HG03460 (cell line): ENCODE results near the gene MBNL1.
A peak's percentile ranks its signal among the peaks of the same experiment; 100 is the strongest.
"Not testable (repeated sequence)": the region's sequence is repeated elsewhere in the genome, so short reads cannot be mapped to it uniquely, and the experiment has no call there.

Experiments
- ATAC-seq: cut with Tn5 transposase; IDR thresholded peaks from one replicate; pipeline ENCODE4 v1.9.1; 2021; ENCODE audit not compliant: unreplicated experiment

The MBNL1 gene

DNA sequence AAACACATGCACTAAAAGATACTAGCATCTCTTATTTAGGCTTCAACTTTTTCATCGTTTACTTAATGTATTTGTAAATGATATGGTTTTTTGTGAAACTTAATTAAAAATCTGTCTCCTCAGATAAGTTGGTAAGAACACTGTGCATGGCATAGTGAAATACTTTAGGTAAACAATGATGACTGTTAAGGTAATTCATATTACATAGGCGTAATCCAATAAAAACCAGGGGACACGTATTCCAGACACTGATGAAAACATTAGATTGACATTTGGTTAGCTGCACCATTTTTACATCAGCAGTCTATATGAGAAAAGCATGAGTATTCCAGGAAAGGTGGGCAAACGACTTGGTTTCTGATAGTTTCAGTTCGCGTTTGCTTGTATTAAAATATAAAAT is 170.0 kb downstream of the MBNL1 start:
- ATAC-seq, result no peak

GRCh38 chr3:152440243-152440642 is 171.5 kb downstream of the MBNL1 start:
- ATAC-seq, result not testable (repeated sequence)

- no peak for ATAC-seq
These were observed 174.7 kb downstream of the MBNL1 start for GRCh38 chr3:152443212-152444023.

DNA sequence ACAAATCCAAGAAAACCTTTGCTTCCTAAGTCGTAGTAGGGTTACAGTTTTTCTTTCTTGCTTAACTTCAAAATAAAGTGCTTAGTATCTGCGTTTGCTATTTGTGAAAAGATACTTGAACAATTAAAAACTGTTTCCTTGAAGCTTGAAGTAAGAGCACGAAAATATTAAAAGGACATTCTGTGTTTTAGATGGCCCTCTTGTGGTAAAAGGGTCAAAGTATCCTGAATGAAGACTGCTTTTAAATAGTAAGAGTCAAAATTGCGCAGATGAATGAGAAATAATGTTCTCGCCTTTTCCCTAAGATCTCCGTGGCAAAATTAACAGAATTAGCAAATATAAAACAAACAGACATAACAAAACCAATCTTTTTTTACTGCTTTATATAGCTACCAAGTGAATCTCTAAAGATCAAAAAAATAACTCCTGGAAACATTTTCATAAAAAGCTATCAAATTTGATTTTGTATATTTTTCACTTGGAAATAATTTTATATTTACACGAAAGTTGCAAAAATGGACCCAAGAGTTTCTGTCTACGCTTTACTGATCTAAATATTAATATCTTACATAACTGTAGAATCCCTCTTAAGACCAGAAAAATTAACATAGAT is 175.4 kb downstream of the MBNL1 start:
- no peak for ATAC-seq

GRCh38 chr3:152445212-152445611 is 176.5 kb downstream of the MBNL1 start:
- no peak for ATAC-seq

- ATAC-seq, result no peak
These were observed 177.8 kb downstream of the MBNL1 start for GRCh38 chr3:152446495-152446894.

- no peak for ATAC-seq
These were observed 178.8 kb downstream of the MBNL1 start for GRCh38 chr3:152447511-152447910.

- no peak for ATAC-seq
These were observed 179.4 kb downstream of the MBNL1 start for GRCh38 chr3:152448091-152448490.

- no peak for ATAC-seq
These were observed 183.6 kb downstream of the MBNL1 start for GRCh38 chr3:152452318-152452717.

GRCh38 chr3:152454076-152454875 is 185.5 kb downstream of the MBNL1 start:
- ATAC-seq, result no peak

DNA sequence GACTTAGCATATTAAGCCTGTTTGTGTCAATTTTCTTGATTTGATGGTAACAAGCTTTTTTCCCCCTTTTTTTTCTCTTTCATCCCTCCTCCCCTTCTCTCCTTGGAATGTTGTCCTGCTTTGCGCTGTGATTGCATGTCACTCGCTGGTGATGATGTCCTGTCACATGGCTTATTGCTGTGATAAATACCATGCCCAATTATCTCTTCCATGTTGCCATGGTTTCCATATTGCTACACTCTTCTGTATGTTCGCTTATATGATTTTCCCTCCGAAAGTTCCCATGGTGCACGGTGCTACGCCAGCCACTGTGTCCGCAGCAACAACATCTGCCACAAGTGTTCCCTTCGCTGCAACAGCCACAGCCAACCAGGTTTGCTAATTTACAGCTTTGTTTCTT is 187.3 kb downstream of the MBNL1 start:
- no peak for ATAC-seq

DNA sequence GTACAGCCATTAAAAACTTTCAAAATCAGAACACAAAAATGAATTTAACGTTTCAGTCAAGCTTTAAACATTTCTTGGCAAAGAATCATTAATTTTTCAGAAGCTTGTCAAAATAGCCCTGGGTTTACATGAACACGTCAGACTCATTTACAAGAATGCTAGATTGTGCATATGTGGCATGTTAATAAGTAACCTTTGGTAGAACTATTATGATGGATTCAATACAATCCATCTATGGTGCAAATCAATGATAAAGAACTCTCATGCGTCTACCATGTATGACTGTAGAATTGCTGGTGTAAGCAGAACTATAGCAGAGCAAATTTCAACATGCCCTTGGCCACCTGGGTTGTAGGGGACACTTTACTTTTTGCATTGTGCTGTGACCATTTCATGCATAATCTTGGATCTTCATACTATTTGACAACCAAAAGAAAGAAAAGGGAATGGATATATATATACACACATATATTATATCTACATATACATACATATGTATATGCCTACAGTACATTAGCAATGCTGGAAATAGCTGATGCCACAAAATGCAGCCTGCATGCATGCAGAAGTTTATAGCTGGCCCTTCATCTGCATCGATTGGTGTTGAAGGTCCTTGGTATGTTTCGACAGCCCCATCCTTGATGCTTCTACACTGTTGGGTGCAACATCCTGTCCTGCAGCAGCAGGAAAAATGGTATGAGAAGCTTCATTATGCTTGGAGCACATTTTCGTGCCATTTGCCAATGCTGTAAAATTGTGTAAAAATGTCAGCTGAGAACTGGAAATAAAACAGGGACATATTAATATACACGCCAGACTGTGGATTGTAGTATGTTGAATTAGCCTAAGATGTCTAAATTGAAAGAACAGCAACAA is 189.0 kb downstream of the MBNL1 start:
- no peak for ATAC-seq

DNA sequence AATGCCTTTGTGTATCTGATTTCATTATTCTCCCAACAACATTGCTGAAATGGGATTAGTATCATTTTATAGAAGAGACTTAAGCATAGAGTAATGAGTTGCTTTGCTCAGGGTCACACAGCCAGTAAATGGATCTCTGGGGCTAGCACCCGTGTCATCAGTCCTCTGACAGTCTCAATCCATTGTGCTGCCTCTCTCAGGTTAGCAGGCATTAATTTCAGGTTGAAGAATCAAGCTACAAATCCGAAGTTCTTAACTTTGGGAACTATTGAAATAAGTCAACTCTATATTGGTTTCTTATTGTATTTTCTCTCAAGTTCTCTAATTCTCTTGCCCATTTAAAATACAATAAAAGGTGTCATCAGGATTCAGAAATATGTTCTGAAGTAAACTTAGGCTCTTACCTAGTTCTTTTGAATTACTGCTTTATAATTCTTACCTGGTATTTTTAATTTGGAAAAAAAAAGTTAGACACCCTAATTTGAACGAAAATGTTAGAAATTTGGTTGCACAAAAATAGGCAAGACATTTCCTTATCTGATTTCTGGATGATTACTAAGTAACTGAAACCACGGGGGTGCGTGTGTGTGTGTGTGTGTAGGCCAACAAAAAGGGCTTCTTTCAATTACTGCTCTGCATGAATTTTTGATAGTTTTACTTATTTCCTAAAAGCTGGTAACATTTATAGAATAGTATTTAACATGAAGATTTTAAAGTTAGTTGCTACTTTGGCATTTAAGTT is 189.8 kb downstream of the MBNL1 start:
- no peak for ATAC-seq

- no peak for ATAC-seq
These were observed 190.4 kb downstream of the MBNL1 start for GRCh38 chr3:152459118-152459515.

DNA sequence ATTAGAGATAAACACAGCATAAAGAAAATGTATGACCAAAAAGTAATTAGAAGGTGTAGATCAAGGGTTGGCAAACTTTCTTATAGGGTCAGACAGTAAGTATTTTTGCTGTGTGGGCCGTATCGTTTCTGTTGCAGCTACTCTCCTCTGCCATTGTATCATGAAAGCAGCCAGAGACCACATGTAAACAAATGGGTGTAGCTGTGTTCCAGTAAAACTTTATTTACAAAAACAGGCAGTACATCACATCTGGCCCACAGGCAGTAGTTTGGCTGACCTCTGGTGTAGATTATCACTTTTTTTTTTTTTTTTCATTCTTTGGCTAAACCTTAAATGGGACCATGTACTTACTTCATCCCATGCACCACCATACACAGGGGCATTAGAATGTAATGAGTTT is 190.8 kb downstream of the MBNL1 start:
- no peak for ATAC-seq

- ATAC-seq, result no peak
These were observed 192.2 kb downstream of the MBNL1 start for GRCh38 chr3:152460936-152461335.

GRCh38 chr3:152461460-152461859 is 192.7 kb downstream of the MBNL1 start:
- ATAC-seq, result no peak

GRCh38 chr3:152466784-152467183 is 198.1 kb downstream of the MBNL1 start:
- peak; percentile 53 for ATAC-seq

- ATAC-seq, result no peak
These were observed 200.7 kb downstream of the MBNL1 start for GRCh38 chr3:152469248-152470025.
